ENCODE data around the gene VASP. TPM values are rescaled to one million over a fixed set of nuclear protein-coding genes. Genes with fewer than 3 reads are reported as not detected.

Gene VASP
- total and polyA plus RNA-seq, 2 of the 13 experiments (the other 11 are each of a cell fraction or from before 2014, with no cell fraction given) = 41.8 to 67.1 TPM

DNA sequence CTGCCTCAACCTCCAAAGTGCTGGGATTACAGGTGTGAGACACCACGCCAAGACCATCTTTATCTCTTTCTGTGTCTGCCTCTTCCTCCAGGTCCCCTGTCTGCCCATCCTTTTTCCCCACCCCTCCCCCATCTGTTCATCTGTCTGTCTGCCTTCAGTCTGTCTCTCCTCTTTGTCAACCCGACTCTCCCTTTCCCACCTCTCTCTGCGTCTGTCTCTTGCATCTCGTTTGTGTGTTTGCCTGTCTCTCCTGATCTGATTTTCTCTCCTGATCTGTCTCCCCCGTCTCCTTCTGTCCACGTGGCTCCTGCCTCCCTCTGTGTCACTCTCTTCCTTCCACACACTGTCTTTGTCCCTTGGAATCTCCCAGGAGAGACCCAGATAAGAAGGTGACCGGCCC, 10.0 kb downstream of the VASP start (continued):
- TF ChIP-seq ZNF484 (CRISPR knock-in tag; IDR thresholded peaks at IDR 0.05; ENCODE audit: borderline replicate concordance, low read depth) (no peak), ZBTB25 (CRISPR knock-in tag; IDR thresholded peaks at IDR 0.05) (no peak), MEIS1 (CRISPR knock-in tag; IDR thresholded peaks at IDR 0.05; ENCODE audit: borderline replicate concordance) (no peak)

GRCh38 chr19:45517641-45518468, 10.6 kb downstream of the VASP start:
- H2AFZ ChIP-seq (ENCODE audit: low read length) = no peak overlapping the region
- intact Hi-C loops (cut with micrococcal nuclease; ENCODE audit: unreplicated experiment) = no loop called here
- H3K27me3 ChIP-seq (ENCODE audit: control insufficient read depth in 1 of 2, insufficient read depth in 2 of 2, low read length in 2 of 2) = no peaks in the 10 kb centered on the region
- H3K9ac ChIP-seq (ENCODE audit: insufficient read depth, low read depth, low read length) = no peak overlapping the region
- no peaks in the 10 kb centered on the region for H3K9me3 ChIP-seq (ENCODE audit: low read length)
- TF ChIP-seq ZNF619 (CRISPR knock-in tag; IDR thresholded peaks at IDR 0.05) = no peak
- TF ChIP-seq ZNF891 (CRISPR knock-in tag; IDR thresholded peaks at IDR 0.05) = 0 out of 2 replicates have a peak, but pooled peaks have one; percentile 38
- TF ChIP-seq, protein P1, sequence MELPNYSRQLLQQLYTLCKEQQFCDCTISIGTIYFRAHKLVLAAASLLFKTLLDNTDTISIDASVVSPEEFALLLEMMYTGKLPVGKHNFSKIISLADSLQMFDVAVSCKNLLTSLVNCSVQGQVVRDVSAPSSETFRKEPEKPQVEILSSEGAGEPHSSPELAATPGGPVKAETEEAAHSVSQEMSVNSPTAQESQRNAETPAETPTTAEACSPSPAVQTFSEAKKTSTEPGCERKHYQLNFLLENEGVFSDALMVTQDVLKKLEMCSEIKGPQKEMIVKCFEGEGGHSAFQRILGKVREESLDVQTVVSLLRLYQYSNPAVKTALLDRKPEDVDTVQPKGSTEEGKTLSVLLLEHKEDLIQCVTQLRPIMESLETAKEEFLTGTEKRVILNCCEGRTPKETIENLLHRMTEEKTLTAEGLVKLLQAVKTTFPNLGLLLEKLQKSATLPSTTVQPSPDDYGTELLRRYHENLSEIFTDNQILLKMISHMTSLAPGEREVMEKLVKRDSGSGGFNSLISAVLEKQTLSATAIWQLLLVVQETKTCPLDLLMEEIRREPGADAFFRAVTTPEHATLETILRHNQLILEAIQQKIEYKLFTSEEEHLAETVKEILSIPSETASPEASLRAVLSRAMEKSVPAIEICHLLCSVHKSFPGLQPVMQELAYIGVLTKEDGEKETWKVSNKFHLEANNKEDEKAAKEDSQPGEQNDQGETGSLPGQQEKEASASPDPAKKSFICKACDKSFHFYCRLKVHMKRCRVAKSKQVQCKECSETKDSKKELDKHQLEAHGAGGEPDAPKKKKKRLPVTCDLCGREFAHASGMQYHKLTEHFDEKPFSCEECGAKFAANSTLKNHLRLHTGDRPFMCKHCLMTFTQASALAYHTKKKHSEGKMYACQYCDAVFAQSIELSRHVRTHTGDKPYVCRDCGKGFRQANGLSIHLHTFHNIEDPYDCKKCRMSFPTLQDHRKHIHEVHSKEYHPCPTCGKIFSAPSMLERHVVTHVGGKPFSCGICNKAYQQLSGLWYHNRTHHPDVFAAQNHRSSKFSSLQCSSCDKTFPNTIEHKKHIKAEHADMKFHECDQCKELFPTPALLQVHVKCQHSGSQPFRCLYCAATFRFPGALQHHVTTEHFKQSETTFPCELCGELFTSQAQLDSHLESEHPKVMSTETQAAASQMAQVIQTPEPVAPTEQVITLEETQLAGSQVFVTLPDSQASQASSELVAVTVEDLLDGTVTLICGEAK (IDR thresholded peaks at IDR 0.05) = no peak
- TF ChIP-seq, protein P1 (CRISPR knock-in tag; IDR thresholded peaks at IDR 0.05) = 0 out of 2 replicates have a peak, but pooled peaks have one; percentile 20
- TF ChIP-seq TRIM24 (CRISPR knock-in tag; IDR thresholded peaks at IDR 0.05) = no peak
- no peak for TF ChIP-seq KLF9 (CRISPR knock-in tag; IDR thresholded peaks at IDR 0.05; ENCODE audit: low read depth)
- TF ChIP-seq, protein P2, sequence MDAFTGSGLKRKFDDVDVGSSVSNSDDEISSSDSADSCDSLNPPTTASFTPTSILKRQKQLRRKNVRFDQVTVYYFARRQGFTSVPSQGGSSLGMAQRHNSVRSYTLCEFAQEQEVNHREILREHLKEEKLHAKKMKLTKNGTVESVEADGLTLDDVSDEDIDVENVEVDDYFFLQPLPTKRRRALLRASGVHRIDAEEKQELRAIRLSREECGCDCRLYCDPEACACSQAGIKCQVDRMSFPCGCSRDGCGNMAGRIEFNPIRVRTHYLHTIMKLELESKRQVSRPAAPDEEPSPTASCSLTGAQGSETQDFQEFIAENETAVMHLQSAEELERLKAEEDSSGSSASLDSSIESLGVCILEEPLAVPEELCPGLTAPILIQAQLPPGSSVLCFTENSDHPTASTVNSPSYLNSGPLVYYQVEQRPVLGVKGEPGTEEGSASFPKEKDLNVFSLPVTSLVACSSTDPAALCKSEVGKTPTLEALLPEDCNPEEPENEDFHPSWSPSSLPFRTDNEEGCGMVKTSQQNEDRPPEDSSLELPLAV (CRISPR knock-in tag; conservative IDR thresholded peaks at IDR 0.05; ENCODE audit: low read depth) = no peak
- in situ Hi-C loops (cut with HindIII; ENCODE audit: extremely low pct_ligation_motif_present, low pct_unique_long_range_greater_than_20kb) = no loop called here
- no TSS peak for BruUV-seq (replicated peaks)
- peaks cover 5% of the 10 kb centered on the region for H4K20me1 ChIP-seq (ENCODE audit: insufficient read depth, low read length)
- peak overlapping the region; percentile 43 for H3K27ac ChIP-seq (ENCODE audit: extremely low read length, insufficient read depth, low read length)
- peaks cover 56% of the 10 kb centered on the region for H3K4me1 ChIP-seq (ENCODE audit: insufficient read depth, low read length)
- FAIRE-seq (no peak), ATAC-seq (no peak), DNase-seq (ENCODE audit: low spot score) (no peak)
- H3K4me3 ChIP-seq (replicated peaks in 1 of 3; ENCODE audit: insufficient read depth in 1 of 3, low read depth in 2 of 3, low read length in 3 of 3) = no peak overlapping the region
- 93% methylated on average over 50 of the region's 50 CpGs for WGBS (ENCODE audit: low lambda C conversion rate)
- H3K79me2 ChIP-seq (ENCODE audit: insufficient read depth, low read length) = peaks cover 19% of the 10 kb centered on the region
- peak overlapping the region; percentile 18; the same call in 1 of the 2 replicates for H3K4me2 ChIP-seq (ENCODE audit: low read depth, low read length)
- peaks cover 21 to 40% of the 10 kb centered on the region in 2 experiments; a peak in 4 of 5 replicates for H3K36me3 ChIP-seq (replicated peaks in 1 of 2; ENCODE audit: control insufficient read depth in 1 of 2, insufficient read depth in 2 of 2, low read length in 2 of 2)
- CTCF ChIA-PET (ENCODE audit: low intra/inter-chr PET ratio, low total read pairs) = no interaction called here
- POLR2A ChIA-PET = no interaction called here
